Ishikawa (cell line): ENCODE measurements around the gene TMEM114.

Source experiments
- MAX ChIP-seq: IDR thresholded peaks from 2 replicates; pipeline ENCODE4 v1.6.1; 2012
- REST ChIP-seq: IDR thresholded peaks from 2 replicates; pipeline ENCODE4 v1.6.1; 2012; ENCODE audit warnings: low read depth, mild to moderate bottlenecking
- TAF1 ChIP-seq: IDR thresholded peaks from 2 replicates; pipeline ENCODE4 v1.6.1; 2012; ENCODE audit warnings: low read depth, mild to moderate bottlenecking
- TCF12 ChIP-seq: IDR thresholded peaks from 2 replicates; pipeline ENCODE4 v1.6.1; 2012; ENCODE audit warnings: low read depth

GRCh38 chr16:8579559-8579958 lies 10.8 kb downstream of the TMEM114 start:
- TF ChIP-seq TAF1: no peak
- no peak for TF ChIP-seq REST
- TF ChIP-seq TCF12: no peak
- no peak for TF ChIP-seq MAX
